GM21390 (cell line): ENCODE data around the gene NHSL1.

Experiments used
- ATAC-seq: cut with Tn5 transposase; IDR thresholded peaks from one replicate; pipeline ENCODE4 v1.9.1; 2021; ENCODE audit not compliant: unreplicated experiment

The NHSL1 gene, protein sequence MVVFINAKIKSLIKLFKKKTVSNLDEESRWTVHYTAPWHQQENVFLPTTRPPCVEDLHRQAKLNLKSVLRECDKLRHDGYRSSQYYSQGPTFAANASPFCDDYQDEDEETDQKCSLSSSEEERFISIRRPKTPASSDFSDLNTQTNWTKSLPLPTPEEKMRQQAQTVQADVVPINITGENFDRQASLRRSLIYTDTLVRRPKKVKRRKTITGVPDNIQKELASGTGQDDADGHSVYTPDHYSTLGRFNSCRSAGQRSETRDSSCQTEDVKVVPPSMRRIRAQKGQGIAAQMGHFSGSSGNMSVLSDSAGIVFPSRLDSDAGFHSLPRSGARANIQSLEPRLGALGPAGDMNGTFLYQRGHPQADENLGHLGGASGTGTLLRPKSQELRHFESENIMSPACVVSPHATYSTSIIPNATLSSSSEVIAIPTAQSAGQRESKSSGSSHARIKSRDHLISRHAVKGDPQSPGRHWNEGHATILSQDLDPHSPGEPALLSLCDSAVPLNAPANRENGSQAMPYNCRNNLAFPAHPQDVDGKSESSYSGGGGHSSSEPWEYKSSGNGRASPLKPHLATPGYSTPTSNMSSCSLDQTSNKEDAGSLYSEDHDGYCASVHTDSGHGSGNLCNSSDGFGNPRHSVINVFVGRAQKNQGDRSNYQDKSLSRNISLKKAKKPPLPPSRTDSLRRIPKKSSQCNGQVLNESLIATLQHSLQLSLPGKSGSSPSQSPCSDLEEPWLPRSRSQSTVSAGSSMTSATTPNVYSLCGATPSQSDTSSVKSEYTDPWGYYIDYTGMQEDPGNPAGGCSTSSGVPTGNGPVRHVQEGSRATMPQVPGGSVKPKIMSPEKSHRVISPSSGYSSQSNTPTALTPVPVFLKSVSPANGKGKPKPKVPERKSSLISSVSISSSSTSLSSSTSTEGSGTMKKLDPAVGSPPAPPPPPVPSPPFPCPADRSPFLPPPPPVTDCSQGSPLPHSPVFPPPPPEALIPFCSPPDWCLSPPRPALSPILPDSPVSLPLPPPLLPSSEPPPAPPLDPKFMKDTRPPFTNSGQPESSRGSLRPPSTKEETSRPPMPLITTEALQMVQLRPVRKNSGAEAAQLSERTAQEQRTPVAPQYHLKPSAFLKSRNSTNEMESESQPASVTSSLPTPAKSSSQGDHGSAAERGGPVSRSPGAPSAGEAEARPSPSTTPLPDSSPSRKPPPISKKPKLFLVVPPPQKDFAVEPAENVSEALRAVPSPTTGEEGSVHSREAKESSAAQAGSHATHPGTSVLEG (N-terminal part only)

DNA sequence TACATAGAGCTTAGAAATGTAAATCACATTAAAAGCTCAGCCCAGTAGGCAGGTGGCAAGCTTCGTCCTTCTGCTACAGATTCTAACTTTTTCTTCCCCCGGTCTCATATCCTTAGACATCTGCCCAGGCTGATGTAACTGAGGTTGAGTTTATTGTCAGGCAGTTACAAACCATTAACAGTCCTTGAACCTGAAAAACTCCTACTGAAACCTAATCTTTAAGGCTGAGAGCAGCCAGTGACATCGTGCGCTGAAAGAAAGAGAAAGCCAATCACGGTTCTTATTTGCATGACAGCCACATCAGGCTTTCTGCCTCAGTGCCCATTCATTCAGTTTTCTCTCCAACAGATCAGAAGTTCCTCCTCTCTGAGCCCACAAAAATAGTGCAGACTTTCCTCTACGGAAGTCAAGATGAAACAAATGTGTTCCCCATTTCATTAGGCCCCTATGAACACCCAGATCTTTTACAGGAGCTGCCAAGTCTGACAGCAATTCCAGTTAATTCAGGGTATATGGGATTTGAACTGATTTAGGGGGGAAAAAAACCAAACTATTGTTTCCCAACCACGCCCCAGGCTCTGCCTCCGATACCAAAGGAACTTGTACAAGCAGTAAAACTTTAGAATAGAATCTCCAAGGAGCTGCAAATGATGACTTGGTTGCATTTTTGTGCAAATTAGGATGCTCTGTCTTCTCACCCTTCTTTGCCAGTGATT, at the start of gene NHSL1:
Gene NHSL1, minus strand, starts transcription at position 192 of the 716 bp plus-strand sequence. CDS start 204 bp downstream, outside the sequence.
- ATAC-seq, result peak; percentile 94

DNA sequence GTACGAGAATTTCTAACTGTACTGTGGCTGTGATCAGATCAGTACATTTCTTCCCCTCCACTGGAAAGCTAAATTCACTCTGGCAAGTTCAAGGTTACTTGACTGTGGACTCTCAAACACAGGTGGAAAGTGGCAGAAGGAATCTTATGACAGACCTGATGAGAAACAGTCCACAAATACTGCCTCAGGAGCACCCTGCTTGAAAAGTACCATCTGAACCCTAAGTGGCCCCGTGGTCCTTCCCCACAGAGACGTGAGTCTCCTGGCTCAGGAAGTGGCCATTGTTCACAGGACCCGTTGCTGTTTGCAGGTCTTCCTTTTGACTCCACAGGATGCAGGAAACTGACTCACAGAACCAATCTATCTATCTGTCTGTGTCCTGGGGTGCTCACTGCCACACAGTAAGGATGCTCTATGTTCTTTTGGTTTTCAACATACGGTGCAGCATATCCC, 47.5 kb upstream of the NHSL1 start:
- ATAC-seq, result no peak

DNA sequence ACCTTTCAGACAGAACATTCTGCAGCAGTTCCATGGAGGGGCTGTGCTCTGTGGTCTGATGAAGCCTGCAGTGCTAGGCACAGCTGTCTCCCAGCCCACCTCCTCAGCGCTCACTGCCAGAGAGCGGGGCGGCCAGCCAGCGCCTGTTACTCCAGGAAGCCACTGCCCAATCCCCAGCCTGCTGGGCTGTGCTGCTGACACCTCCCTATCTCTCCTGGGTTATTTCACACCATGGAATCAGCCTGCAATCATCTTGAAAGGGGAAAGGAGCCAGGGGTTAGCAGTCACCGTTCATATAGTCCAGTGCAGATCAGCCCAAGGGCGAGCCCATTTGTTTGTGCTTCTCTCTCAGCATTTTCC, 46.3 kb upstream of the NHSL1 start:
- no peak for ATAC-seq

DNA sequence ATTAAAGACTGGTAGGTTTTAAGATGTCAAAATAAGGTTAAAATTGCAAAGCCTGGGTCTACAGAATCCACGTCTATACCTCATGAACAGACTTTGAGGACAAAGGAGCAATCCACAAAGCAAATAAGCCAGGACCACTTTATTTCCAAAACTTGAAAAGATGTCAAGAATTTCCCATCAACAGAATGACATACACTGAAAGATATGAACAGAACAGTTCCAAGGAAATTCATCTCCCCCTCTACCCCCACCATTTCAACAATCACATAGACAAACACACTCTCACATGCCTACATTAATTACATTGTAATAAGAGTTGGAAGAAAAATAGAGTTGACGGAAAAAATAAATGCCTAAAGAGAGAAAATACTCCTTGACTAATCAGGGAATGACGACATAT, 45.2 kb upstream of the NHSL1 start:
- ATAC-seq, result no peak

DNA sequence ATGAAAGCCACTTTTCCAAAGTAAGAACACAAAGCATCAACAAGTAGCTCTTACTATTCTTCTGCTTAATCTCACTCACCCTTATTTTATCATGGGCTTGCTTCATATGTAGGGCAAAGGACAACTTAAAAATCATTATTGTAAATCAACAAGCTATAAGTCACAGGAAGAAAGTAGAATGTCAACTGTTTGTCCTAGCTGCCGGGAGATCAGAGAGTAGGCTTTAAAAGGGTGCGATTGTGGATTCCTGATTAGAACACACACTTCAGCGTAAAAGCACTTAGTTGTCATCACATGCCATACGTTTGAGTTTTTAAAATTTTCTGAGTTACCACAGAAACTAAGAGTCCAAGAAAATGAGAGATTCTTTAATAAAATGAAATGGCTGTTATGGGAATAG, 44.4 kb upstream of the NHSL1 start:
- no peak for ATAC-seq

DNA sequence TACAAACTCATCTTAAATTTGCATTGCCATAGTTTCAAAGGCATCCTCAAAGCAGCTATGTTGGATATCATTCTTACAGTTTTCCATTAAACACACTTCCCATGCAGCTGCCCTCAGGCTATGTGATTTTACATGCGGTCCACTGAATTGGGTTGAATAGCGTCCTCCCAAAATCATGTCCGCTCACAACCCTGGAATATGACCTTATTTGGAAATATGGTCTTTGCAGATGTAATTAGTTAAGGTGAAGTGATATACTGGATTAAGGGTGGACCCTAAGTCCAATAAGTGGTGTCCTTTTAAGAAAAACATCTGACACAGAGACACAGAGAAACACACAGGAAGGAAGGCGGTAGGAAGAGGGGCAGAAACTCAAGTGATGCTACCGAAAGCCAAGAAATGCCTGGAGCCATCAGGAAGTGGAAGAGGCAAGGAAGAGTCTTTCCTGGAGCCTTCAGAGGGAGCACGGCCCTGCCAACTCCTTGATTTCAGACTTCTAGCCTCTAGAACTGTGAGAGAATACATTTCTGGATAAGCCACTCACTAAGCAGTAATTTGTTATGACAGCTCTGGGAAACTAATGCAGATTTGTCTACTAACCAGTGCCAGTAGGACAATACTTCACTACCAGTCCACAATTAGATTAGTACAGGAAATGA, 42.7 kb upstream of the NHSL1 start:
- no peak for ATAC-seq

DNA sequence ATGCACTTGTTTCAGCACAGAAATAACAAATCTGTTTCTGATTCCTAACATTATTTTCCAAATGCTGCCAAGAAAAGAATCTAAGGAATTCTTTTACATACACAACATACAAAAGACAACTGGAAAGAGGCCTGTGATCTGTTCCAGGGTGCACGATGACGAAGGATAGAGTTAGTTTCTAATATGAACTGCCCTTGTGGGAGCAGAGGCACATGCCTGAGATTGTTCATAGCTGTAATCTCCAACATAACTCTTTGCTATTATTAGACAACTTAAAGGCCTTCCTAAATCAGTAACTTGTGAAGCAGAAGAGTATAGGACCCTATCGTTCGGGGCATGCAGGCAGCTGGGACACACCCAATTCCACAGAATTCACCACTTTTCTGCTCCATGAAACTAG, 41.2 kb upstream of the NHSL1 start:
- ATAC-seq, result no peak

DNA sequence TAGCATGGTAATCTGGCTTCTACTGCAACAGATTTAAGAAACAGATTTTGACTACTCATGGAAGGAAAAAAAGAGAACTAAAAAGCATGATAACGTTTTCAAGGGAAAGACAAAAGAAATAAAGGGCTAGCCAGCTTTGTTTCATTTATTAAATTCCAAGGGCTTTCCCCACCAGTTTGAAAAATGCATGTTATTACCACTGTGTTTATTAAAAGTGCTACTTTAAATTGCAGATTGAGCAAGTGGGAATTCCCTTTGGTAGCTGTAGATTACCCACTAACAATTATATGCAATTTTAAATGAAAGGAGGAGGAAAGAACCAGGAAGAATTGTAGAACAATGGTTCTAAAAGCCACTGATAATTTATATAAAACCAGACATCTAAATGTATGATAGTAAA, 40.6 kb upstream of the NHSL1 start:
- no peak for ATAC-seq

DNA sequence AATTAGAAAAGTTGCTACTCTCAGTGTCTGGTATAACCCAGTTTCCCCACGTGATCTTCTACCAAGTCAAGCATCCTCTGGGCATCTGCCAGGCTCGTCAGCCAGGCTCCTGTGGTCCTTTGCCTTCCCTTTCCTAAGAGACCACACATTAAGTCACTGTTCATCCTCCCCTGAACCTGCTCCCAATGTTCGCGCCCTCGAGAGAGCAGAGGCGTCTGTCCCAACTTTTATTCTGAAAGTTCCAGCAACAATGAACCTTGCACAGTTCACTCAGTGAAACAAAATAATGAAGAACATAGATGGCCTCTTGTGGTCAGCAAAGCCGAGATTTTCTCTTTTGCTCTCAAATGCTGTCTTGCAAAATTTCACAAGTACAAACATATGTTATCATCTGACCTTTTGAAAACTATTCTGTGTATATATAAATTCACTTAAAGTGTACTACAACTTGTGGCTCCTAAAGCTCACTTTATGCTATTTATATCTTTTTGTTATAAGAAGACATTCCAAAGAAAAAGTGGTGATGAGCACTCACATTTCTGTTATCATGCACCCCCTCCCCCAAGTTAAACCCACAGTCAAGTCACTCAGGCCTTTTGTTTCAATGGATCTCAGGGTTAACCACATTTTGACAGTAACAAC, 39.2 kb upstream of the NHSL1 start:
- no peak for ATAC-seq

DNA sequence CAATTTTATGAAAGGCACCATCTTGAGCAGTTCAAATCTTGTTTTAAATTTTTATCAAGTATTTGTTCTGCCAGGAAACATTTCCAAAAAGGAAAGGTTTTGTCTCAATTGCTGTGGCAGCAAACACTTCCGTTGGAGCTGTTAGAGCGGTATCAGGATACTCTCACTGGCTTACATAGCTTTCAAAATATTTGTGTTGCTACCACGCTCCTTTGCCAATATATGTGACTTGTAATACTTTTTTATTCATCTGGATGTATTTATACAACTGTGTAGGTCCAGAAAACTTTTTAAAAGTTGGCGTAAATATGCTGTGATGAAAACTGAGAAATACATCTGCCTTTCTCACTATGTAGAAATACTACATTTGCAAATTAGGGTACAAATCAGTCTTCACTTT, 37.8 kb upstream of the NHSL1 start:
- ATAC-seq, result no peak

DNA sequence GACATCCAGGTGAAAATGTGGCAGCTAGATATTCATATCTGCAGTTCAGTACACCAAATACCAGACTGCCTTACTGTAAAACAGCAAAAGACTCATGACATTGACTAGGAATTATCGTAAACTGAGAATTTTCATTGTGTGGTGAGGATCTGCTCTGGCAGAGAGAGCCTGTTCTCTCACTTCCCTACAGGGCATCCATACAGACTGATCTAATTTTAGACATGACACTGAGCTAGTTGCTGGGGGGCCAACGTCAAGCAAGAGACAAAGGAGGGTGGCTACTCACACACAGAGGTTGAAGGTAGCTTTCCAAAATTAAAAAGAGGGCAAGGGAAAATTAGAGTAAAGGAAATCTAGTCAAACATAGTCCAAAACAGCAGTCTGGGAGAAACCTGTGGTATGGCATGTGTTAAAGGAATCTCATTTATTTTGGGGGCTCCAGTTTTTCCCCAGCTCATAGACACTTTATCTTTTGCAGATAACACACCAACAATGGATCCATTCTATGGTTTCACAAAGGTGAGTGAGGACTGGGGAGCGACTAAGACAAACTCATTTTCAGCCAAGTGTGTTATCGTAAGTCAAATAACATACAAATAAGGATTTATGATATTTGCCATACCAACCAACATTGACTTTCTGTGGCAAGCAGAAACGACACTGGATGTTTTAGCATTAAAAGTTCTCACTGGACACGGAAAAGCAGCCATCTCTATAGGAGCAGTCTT, 36.6 kb upstream of the NHSL1 start:
- ATAC-seq, result no peak

DNA sequence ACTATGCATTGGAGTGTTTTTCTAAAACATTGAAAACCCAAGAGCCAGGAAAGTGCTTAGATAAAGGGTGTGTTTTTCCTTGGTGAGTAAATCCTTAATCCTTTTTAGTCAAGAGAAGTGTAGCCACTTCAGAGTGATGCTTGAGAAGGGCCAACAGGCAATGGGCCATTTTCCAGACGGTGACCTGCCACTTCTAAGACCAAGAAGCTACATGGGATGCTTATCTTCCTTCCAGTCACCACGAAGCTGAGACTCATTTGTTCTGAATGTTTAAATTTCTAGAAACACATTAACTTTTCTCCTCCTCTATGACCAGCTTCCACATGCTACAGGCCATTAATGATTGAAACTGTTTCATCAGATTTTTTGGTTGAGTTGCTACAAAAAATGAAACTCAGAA, 34.4 kb upstream of the NHSL1 start:
- no peak for ATAC-seq

DNA sequence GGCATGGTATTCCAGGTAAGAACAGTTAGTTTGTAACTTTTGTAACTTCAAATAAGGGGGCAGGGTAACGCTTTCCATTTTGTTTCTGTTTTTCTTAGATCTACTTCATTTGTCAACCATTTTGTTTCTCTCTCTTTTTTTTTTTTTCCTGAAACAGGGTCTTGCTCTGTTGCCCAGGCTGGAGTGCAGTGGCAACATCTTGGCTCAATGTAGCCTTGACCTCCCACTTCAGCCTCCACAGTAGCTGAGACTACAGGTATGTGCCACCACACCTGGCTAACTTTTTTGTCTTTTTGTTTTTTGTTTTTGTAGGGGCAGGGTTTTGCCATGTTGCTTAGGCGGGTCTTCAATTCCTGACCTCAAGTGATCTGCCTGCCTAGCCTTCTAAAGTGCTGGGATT, 32.1 kb upstream of the NHSL1 start:
- ATAC-seq, result no peak

DNA sequence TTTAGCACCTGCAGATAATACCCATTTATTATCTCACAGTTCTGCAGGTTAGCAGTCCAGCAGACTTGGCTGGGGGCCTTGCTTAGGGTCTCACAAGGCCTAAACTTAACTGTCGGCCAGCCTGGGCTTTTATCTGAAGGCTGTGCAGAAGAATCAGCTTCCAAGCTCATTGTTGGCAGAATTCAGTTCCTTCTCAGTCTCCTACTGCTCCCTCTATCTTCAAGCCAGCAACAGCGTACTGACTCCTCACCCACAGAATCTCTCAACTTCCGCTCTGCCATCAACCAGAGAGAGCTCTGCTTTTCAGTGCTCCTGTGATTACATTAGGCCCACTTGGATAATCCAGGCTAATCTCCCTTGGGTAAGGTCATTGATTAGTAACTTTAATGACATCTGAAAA, 30.2 kb upstream of the NHSL1 start:
- no peak for ATAC-seq

DNA sequence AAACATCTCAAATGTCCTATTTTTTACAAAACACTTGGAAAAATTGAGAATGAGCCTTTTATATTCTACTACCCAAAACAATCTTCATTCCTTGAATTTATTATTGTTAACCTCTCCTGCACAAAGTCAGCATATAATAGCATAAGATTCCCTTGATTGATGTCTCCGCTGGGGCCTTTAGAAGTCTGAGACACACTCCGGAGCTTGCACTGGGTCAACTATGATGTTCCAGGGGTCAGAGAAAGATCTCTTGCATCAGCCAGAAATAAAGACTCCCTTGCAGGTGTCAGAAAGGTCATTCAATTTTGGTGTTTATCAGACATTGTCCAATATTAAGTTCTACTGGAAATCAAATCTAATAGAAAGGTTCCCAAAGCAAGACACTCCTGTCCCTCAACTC, 29.7 kb upstream of the NHSL1 start:
- ATAC-seq, result no peak

DNA sequence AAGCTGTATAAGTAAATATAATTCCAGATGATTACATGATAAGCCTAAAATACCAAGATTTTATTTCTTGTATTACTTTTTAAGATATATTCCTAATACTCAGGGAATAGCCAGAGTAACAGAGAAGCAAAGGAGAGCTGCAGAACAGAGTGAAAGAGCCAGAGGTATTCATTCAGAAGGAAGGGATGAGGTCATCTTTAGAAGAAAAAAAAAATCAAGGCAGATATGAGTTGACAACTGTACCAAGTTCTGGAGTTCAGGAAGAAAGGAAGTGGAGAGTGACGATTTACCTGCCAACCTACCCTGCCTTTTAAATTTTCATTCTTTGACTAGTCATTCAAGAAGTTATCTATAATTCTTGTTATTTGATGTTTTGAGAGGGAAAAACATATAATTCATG, 28.8 kb upstream of the NHSL1 start:
- ATAC-seq, result no peak

DNA sequence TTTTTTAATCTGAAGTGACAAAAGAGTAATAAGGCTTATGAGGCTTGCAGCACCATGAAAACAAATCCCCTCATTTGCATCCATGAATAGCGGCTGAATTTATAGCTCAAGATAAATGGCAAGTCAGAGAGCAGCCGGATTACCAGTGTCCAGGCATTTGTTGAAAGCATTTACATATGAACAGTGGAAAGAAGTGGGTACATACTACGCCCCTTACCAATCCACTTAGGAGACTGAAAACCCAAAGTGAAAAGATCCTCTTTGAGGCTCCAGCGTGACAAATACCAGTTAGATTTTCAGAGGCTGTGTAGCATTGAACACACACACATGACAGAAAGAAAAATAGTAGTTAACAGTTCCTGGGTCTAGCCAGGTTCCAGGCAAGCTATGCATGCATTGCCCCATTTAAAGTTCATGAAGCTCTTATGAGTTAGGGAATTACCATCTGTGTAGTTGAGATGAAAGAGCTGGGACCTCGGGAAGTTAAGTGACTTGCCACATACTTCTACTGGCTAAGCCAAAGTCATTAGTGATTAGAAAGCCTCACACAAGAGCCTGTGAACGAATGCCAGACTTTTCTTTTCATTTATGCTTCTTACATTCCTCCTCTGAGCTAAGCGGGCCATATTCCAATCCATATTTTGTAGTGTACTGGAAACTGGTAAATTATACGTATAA, 28.3 kb upstream of the NHSL1 start:
- no peak for ATAC-seq

DNA sequence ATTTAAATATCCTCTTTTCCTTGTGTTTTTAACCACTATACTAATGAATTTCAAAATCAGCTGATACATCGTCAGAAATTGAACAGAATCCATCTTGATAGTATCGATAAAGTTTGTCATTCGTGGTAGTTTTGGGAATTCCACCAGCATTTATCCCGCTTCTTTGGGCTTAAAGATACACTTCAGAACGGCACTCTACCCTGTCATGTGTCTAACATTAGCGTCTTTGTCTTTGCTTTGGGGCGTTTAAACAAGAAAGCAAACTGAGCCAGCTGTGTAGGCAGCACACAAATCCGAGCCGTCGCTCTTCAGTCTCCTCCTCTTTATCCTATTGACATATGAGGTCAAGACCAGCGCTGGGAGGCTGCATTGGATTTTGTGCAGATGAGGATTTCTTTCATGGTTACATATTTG, 27.5 kb upstream of the NHSL1 start:
- ATAC-seq, result no peak

DNA sequence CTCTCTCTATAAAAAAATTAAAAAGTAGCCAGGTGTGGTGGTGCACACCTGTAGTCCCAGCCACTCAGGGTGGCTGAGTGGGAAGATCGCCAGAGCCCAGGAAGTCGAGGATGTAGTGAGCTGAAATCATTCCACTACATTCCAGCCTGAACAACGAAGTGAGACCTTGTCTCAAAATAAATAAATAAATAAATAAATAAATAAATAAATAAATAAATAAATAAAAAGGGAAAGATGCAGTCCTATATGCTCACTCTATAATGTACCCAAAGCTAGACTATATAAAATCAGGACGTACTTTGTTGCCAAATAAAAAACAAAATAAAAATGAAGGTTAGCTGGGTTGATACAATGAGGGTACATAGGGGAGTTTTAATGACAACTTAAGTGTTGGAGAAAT, 26.1 kb upstream of the NHSL1 start:
- ATAC-seq, result no peak
